HepG2 (cell line): ENCODE data around the gene DAPK1. TPM values are rescaled to one million over a fixed set of nuclear protein-coding genes. Genes with fewer than 3 reads are reported as not detected.

Source experiments
- ATAC-seq: fragments of 200-7000 bp; cut with Tn5 transposase; 3 replicates; pipeline ENCODE4 v1.9.1; 2020; ENCODE audit warnings: mild to moderate bottlenecking, moderate library complexity
- BruUV-seq: library from RNA; stranded (reverse); fragments of 400-500 nt; replicated peaks from 2 replicates; lab custom pipeline; 2021; lab: Mats Ljungman, UMichigan
- CTCF ChIA-PET: fragments of 300-600 bp; formaldehyde crosslinking; extraction: SDS; loops from one replicate; lab custom pipeline; 2021; ENCODE audit warnings: low total read pairs, inconsistent platforms, low intra/inter-chr PET ratio; lab: Yijun Ruan, JAX
- POLR2A ChIA-PET: fragments of 350-600 bp; sonication (Branson Sonifier 250); formaldehyde crosslinking; loops from one replicate; lab custom pipeline; 2020; ENCODE audit warnings: antibody characterized with exemption, inconsistent platforms; lab: Yijun Ruan, JAX
- DNase-seq: peaks from one replicate; pipeline ENCODE4 v3.0.0-alpha.2; 2015; ENCODE audit warnings: low spot score
- FAIRE-seq: peaks from 3 replicates; lab custom pipeline; 2011; peaks lifted over from hg19 to GRCh38; lab: Jason Lieb, UNC
- H2AFZ ChIP-seq: one replicate; pipeline ENCODE4 v1.6.1; 2011; ENCODE audit warnings: low read length, inconsistent platforms
- H3K27ac ChIP-seq: fragments of 300-600 bp; 3 replicates; pipeline ENCODE4 v1.8.0; 2011; ENCODE audit warnings: mixed run types, mild to moderate bottlenecking, mixed read lengths, low read length, inconsistent platforms; ENCODE audit not compliant: insufficient read depth; ENCODE audit errors: extremely low read length
- H3K27me3 ChIP-seq, 2 experiments: fragments of 200-600 bp in 1 of 2; 2 replicates in 1 of 2; 3 replicates in 1 of 2; pipeline versions ENCODE4 v1.6.0 to v1.8.0; 2011; ENCODE audit warnings: low read length in 2 of 2, mild to moderate bottlenecking in 2 of 2, moderate library complexity in 2 of 2, inconsistent platforms in 1 of 2; ENCODE audit not compliant: insufficient read depth in 2 of 2, control insufficient read depth in 1 of 2
- H3K36me3 ChIP-seq, 2 experiments: fragments of 200-600 bp in 1 of 2; replicated peaks in 1 of 2; 2 replicates in 1 of 2; 3 replicates in 1 of 2; pipeline versions ENCODE4 v1.5.1 to v1.8.0; 2011; ENCODE audit warnings: low read length in 2 of 2, inconsistent platforms in 1 of 2; ENCODE audit not compliant: insufficient read depth in 2 of 2, control insufficient read depth in 1 of 2
- H3K4me1 ChIP-seq: 2 replicates; pipeline ENCODE4 v1.5.1; 2012; ENCODE audit warnings: low read length, inconsistent platforms; ENCODE audit not compliant: insufficient read depth
- H3K4me2 ChIP-seq: 2 replicates; pipeline ENCODE4 v1.6.0; 2011; ENCODE audit warnings: low read depth, low read length, inconsistent platforms
- H3K4me3 ChIP-seq, 3 experiments: fragments of 200-600 bp in 1 of 3; sonication (generic), shearing (Covaris generic) in 1 of 3; replicated peaks in 1 of 3; 2 replicates each; pipeline ENCODE4 v1.5.1; 2011 to 2016; ENCODE audit warnings: low read length in 3 of 3, inconsistent platforms in 2 of 3, low read depth in 2 of 3, mild to moderate bottlenecking in 2 of 3, control low read depth in 1 of 3, mixed read lengths in 1 of 3; ENCODE audit not compliant: insufficient read depth in 1 of 3
- H3K79me2 ChIP-seq: one replicate; pipeline ENCODE4 v1.6.1; 2011; ENCODE audit warnings: low read length, inconsistent platforms; ENCODE audit not compliant: insufficient read depth
- H3K9ac ChIP-seq: 2 replicates; pipeline ENCODE4 v1.6.0; 2011; ENCODE audit warnings: mild to moderate bottlenecking, low read depth, low read length, inconsistent platforms; ENCODE audit not compliant: insufficient read depth
- H3K9me3 ChIP-seq: 2 replicates; pipeline ENCODE4 v1.5.1; 2012; ENCODE audit warnings: mild to moderate bottlenecking, low read length
- H4K20me1 ChIP-seq: 2 replicates; pipeline ENCODE4 v1.6.0; 2011; ENCODE audit warnings: inconsistent platforms, mild to moderate bottlenecking, low read length, moderate library complexity; ENCODE audit not compliant: insufficient read depth
- AFF4 ChIP-seq: sonication (generic); formaldehyde crosslinking; IDR thresholded peaks from 2 replicates; pipeline ENCODE4 v1.4.0; 2020; ENCODE audit warnings: missing genetic modification reagents
- ATF7 ChIP-seq, 2 experiments: fragments of 450-650 bp in 1 of 2; sonication (generic) in 1 of 2; formaldehyde crosslinking in 1 of 2; IDR thresholded peaks; 2 replicates each; pipeline versions ENCODE4 v1.4.0 to v1.6.1; 2016 to 2020; ENCODE audit warnings: antibody characterized with exemption in 1 of 2, mild to moderate bottlenecking in 1 of 2, missing genetic modification reagents in 1 of 2
- DMTF1 ChIP-seq: sonication (generic); formaldehyde crosslinking; IDR thresholded peaks from 2 replicates; pipeline ENCODE4 v1.4.0; 2020; ENCODE audit warnings: mild to moderate bottlenecking, missing genetic modification reagents
- E2F1 ChIP-seq: sonication (generic); formaldehyde crosslinking; IDR thresholded peaks from 2 replicates; pipeline ENCODE4 v1.5.0; 2020; ENCODE audit warnings: missing genetic modification reagents
- GATA4 ChIP-seq: sonication (generic); IDR thresholded peaks from 2 replicates; pipeline ENCODE4 v1.6.1; 2016; ENCODE audit warnings: antibody characterized with exemption, low read depth, borderline replicate concordance
- GMEB1 ChIP-seq: sonication (generic); formaldehyde crosslinking; IDR thresholded peaks from 2 replicates; pipeline ENCODE4 v1.5.1; 2020; ENCODE audit warnings: missing genetic modification reagents, mild to moderate bottlenecking, borderline replicate concordance
- NFKB2 ChIP-seq: sonication (generic); formaldehyde crosslinking; IDR thresholded peaks from 2 replicates; pipeline ENCODE4 v1.4.0; 2020; ENCODE audit warnings: missing genetic modification reagents, borderline replicate concordance
- SMAD3 ChIP-seq: sonication (generic); formaldehyde crosslinking; IDR thresholded peaks from 2 replicates; pipeline ENCODE4 v1.4.0; 2020; ENCODE audit warnings: missing genetic modification reagents
- SPEN ChIP-seq: sonication (generic); formaldehyde crosslinking; IDR thresholded peaks from 2 replicates; pipeline ENCODE4 v1.5.1; 2020; ENCODE audit warnings: low read depth, mild to moderate bottlenecking, missing genetic modification reagents
- ZMAT3 ChIP-seq: sonication (generic); formaldehyde crosslinking; conservative IDR thresholded peaks from 2 replicates; pipeline ENCODE4 v1.7.0; 2021; ENCODE audit warnings: missing genetic modification reagents
- ZNF20 ChIP-seq: sonication (generic); formaldehyde crosslinking; IDR thresholded peaks from 2 replicates; pipeline ENCODE4 v1.4.0; 2020; ENCODE audit warnings: mild to moderate bottlenecking, moderate library complexity, missing genetic modification reagents
- ZNF770 ChIP-seq: sonication (generic); formaldehyde crosslinking; IDR thresholded peaks from 2 replicates; pipeline ENCODE4 v1.5.0; 2020; ENCODE audit warnings: mild to moderate bottlenecking, missing genetic modification reagents
- WGBS: methylation state at CpG from one replicate; pipeline ENCODE4 v1.1.6; 2017; ENCODE audit warnings: low lambda C conversion rate; 5-methylcytosine and 5-hydroxymethylcytosine counted together
- in situ Hi-C: cut with HindIII; loops from 2 replicates; pipeline ENCODE4 v1.10.0; 2017; ENCODE audit warnings: low pct_unique_long_range_greater_than_20kb; ENCODE audit not compliant: extremely low pct_ligation_motif_present
- intact Hi-C: fragments of 100-400 bp; cut with micrococcal nuclease; formaldehyde crosslinking; loops from one replicate; pipeline ENCODE4 v1.10.0; 2022; ENCODE audit not compliant: unreplicated experiment
- polyA plus RNA-seq, 8 experiments: library from polyadenylated mRNA; depleted of rRNA in 3 of 8; stranded (reverse) in 7 of 8; unstranded in 1 of 8; fragments of >200 nt; fragmentation: Illumina TruSeq in 4 of 8; extraction: Trizol in 4 of 8; gene quantifications; 2 replicates each; pipeline versions ENCODE4 v1.2.1 to v1.2.3, GENCODE V29; 2011 to 2016; ENCODE audit warnings: low read depth in 4 of 8, missing spikeins in 1 of 8, mixed read lengths in 1 of 8; ENCODE audit not compliant: insufficient read depth in 1 of 8
- total RNA-seq, 5 experiments: library from RNA; depleted of rRNA; stranded (reverse); fragments of >200 nt; fragmentation: Illumina TruSeq; extraction: Trizol; gene quantifications; 2 replicates each; pipeline ENCODE4 v1.2.3, GENCODE V29; 2016; ENCODE audit warnings: low read depth in 1 of 5

DAPK1 gene
- total and polyA plus RNA-seq, 2 of the 13 experiments (the other 11 are each of a cell fraction or from before 2014, with no cell fraction given): 35.7 to 35.9 TPM

- H3K4me2 ChIP-seq: no peak overlapping the region
- no peak overlapping the region for H3K9ac ChIP-seq
- no peak overlapping the region for H3K27ac ChIP-seq
- H3K36me3 ChIP-seq: peaks cover 16 to 64% of the 10 kb centered on the region in 2 experiments
- CTCF ChIA-PET: no interaction called here
- no peak for FAIRE-seq
- POLR2A ChIA-PET: no interaction called here
- ATAC-seq: no peak
- H3K79me2 ChIP-seq: no peaks in the 10 kb centered on the region
- no peak overlapping the region for H3K4me3 ChIP-seq
- 95% methylated on average over 3 of the region's 3 CpGs for WGBS
- no peaks in the 10 kb centered on the region for H3K4me1 ChIP-seq
- H2AFZ ChIP-seq: no peak overlapping the region
- H3K9me3 ChIP-seq: no peaks in the 10 kb centered on the region
- H4K20me1 ChIP-seq: no peaks in the 10 kb centered on the region
- H3K27me3 ChIP-seq: no peaks in the 10 kb centered on the region
- no TSS peak for BruUV-seq
- no peak for DNase-seq
- intact Hi-C loops: no loop called here
- in situ Hi-C loops: no loop called here
- TF ChIP-seq ZMAT3 (CRISPR knock-in tag): no peak
- TF ChIP-seq SMAD3 (CRISPR knock-in tag): no peak
- TF ChIP-seq NFKB2: no peak
- no peak for TF ChIP-seq SPEN (CRISPR knock-in tag)
- no peak for TF ChIP-seq AFF4
- no peak for TF ChIP-seq E2F1 (CRISPR knock-in tag)
- TF ChIP-seq GMEB1: no peak
- no peak for TF ChIP-seq ATF7 (IDR thresholded peaks at IDR 0.05)
- TF ChIP-seq ATF7 (CRISPR knock-in tag; IDR thresholded peaks at IDR 0.05): no peak
- TF ChIP-seq ZNF770 (CRISPR knock-in tag): no peak
- no peak for TF ChIP-seq GATA4
- no peak for TF ChIP-seq DMTF1 (CRISPR knock-in tag)
- TF ChIP-seq ZNF20 (CRISPR knock-in tag): no peak
Measured at GRCh38 chr9:87641067-87641466, 143.4 kb downstream of the DAPK1 start.
